Chondrocyte (in vitro differentiated cells): ENCODE data around the gene ARHGAP19. TPM values are rescaled to one million over a fixed set of nuclear protein-coding genes. Genes with fewer than 3 reads are reported as not detected.

ENCODE experiments used
- DNase-seq: peaks from one replicate; pipeline ENCODE4 v3.0.0; 2021; ENCODE audit warnings: mixed read lengths, low spot score
- H3K27ac Mint-ChIP-seq: one replicate; pipeline ENCODE4 v1.8.0; 2021; ENCODE audit warnings: mild to moderate bottlenecking, moderate library complexity, mixed read lengths; ENCODE audit not compliant: unreplicated experiment
- H3K27me3 Mint-ChIP-seq: 2 replicates; pipeline ENCODE4 v1.8.0; 2021; ENCODE audit warnings: low read depth, mixed read lengths
- H3K36me3 Mint-ChIP-seq: 2 replicates; pipeline ENCODE4 v1.8.0; 2021; ENCODE audit warnings: low read depth, mixed read lengths
- H3K4me1 Mint-ChIP-seq: 2 replicates; pipeline ENCODE4 v1.8.0; 2021; ENCODE audit warnings: low read depth, mild to moderate bottlenecking, mixed read lengths
- H3K4me3 Mint-ChIP-seq: one replicate; pipeline ENCODE4 v1.8.0; 2021; ENCODE audit warnings: mild to moderate bottlenecking, moderate library complexity, mixed read lengths; ENCODE audit not compliant: unreplicated experiment
- H3K9me3 Mint-ChIP-seq: 2 replicates; pipeline ENCODE4 v1.8.0; 2021; ENCODE audit warnings: low read depth, mixed read lengths
- long read RNA-seq: library from polyadenylated mRNA; stranded (forward); transcript quantifications from one replicate; pipeline ENCODE4 v2.0.0, GENCODE V29; 2021
- total RNA-seq: library from RNA; stranded (reverse); gene quantifications from 3 replicates; pipeline ENCODE4 v1.2.1, GENCODE V29; 2021
- TF ChIP-seq, protein P1 (sequence below): fragments of 200-600 bp; sonication (generic); IDR thresholded peaks from 2 replicates; pipeline ENCODE4 v1.5.0; 2021; ENCODE audit warnings: antibody characterized with exemption, mild to moderate bottlenecking, moderate library complexity

ARHGAP19 gene, protein sequence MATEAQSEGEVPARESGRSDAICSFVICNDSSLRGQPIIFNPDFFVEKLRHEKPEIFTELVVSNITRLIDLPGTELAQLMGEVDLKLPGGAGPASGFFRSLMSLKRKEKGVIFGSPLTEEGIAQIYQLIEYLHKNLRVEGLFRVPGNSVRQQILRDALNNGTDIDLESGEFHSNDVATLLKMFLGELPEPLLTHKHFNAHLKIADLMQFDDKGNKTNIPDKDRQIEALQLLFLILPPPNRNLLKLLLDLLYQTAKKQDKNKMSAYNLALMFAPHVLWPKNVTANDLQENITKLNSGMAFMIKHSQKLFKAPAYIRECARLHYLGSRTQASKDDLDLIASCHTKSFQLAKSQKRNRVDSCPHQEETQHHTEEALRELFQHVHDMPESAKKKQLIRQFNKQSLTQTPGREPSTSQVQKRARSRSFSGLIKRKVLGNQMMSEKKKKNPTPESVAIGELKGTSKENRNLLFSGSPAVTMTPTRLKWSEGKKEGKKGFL
- total RNA-seq, result 2.5 to 3.3 TPM (median 2.6 TPM) in 3 replicates
- long read RNA-seq, full-length matches to known transcripts, result 3 of 9 reads
- long read RNA-seq, partial matches to known transcripts, result 1 of 9 reads
- long read RNA-seq, other reads (novel, unspliced or antisense), result 5 of 9 reads

DNA sequence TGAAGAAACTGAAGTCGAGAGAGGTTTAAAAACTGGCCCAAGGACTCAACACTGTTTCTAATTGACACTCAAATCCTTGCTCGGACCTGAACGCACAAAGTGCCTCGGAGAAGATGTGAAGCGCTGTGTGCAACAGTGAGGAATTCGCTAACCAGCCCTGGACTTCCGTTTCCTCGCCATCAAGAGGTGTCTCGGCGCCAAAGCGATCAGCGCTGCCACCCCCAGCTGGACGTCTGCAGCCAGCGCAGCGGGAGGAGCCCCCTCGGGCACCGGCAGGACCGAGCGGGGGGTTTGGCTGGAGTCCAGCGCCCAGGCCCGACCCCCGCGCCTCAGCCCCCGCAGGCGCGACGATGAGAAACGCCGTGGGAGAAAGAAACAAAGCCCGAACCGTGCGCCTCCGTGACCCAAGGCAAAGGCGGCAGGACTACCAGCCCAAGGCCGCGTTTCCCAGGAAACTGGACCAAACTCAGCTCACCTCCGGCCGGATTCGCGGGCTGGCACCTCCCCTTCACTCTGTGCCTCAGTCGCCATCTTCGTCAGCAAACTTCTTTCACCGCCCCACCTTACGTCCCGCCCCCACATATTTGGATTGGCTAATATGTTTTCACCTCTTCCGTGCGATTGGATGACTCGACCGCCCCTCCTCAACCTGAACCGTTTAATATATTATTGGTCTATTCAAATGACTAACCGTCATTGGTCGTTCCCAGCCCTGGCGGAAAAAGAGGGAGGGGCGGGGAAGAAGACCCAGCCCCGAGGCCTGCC is at the start of gene ARHGAP19:
ARHGAP19 (minus strand) TSS at position 541 of the 765 bp plus-strand sequence; CDS start at position 531, 10 bp downstream.
- peak; percentile 96 for DNase-seq
- H3K36me3 Mint-ChIP-seq, result no peaks in the 10 kb centered on the region

DNA sequence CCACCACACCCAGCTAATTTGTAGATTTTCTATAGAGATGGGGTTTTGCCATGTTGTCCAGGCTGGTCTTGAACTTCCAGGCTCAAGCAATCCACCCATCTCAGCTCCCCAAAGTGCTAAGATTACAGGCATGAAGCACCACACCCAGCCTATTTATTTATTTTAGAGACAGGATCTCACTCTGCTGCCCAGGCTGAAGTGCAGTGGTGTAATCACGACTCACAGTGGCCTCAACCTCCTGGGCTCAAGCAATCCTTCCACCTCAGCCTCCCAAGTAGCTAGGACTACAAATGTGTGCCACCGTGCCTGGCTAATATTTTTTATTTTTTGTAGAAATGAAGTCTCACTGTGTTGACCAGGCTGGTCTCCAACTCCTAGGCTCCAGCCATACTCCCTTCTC is 49.0 kb upstream of the ARHGAP19 start:
- H3K36me3 Mint-ChIP-seq, result no peaks in the 10 kb centered on the region
- DNase-seq, result no peak
- no peaks in the 10 kb centered on the region for H3K9me3 Mint-ChIP-seq
- TF ChIP-seq, protein P1, sequence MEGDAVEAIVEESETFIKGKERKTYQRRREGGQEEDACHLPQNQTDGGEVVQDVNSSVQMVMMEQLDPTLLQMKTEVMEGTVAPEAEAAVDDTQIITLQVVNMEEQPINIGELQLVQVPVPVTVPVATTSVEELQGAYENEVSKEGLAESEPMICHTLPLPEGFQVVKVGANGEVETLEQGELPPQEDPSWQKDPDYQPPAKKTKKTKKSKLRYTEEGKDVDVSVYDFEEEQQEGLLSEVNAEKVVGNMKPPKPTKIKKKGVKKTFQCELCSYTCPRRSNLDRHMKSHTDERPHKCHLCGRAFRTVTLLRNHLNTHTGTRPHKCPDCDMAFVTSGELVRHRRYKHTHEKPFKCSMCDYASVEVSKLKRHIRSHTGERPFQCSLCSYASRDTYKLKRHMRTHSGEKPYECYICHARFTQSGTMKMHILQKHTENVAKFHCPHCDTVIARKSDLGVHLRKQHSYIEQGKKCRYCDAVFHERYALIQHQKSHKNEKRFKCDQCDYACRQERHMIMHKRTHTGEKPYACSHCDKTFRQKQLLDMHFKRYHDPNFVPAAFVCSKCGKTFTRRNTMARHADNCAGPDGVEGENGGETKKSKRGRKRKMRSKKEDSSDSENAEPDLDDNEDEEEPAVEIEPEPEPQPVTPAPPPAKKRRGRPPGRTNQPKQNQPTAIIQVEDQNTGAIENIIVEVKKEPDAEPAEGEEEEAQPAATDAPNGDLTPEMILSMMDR, result no peak
- peaks cover 11% of the 10 kb centered on the region for H3K4me1 Mint-ChIP-seq
- peaks cover 22% of the 10 kb centered on the region for H3K27me3 Mint-ChIP-seq
- no peak overlapping the region for H3K27ac Mint-ChIP-seq
- no peak overlapping the region for H3K4me3 Mint-ChIP-seq

More for the DNA sequence above, at the start of gene ARHGAP19:
- Mint-ChIP-seq H3K4me3 (peak within 1 kb of the TSS; percentile 79), H3K27me3 (no peaks in the 10 kb centered on the region), H3K4me1 (peaks cover 10% of the 10 kb centered on the region), H3K27ac (peak within 1 kb of the TSS; percentile 89), H3K9me3 (no peaks in the 10 kb centered on the region)
- TF ChIP-seq, protein P1, result peak; percentile 59

DNA sequence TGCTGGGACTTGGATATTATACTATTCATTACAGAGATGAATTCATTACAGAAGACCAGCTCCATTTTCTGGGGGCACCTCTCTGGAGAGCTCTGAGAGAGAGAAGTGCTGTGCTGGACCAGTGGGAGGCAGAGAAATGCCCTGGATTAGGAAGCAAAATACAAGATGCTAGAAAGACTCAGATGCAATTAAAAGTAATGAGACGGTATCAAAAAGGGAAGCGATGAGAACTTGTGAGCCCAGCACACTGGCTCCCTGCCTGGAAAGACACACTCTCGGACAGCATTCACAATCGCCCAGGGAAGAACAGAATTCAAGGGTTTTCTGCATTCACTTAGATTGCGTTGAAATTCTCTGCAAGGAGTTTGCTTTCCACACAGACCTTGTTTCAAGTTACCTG is 45.6 kb upstream of the ARHGAP19 start:
- peaks cover 23% of the 10 kb centered on the region for H3K27me3 Mint-ChIP-seq
- H3K27ac Mint-ChIP-seq, result no peak overlapping the region
- TF ChIP-seq, protein P1, result no peak
- H3K4me3 Mint-ChIP-seq, result no peak overlapping the region
- H3K36me3 Mint-ChIP-seq, result no peaks in the 10 kb centered on the region
- no peaks in the 10 kb centered on the region for H3K9me3 Mint-ChIP-seq
- peaks cover 21% of the 10 kb centered on the region for H3K4me1 Mint-ChIP-seq
- no peak for DNase-seq

DNA sequence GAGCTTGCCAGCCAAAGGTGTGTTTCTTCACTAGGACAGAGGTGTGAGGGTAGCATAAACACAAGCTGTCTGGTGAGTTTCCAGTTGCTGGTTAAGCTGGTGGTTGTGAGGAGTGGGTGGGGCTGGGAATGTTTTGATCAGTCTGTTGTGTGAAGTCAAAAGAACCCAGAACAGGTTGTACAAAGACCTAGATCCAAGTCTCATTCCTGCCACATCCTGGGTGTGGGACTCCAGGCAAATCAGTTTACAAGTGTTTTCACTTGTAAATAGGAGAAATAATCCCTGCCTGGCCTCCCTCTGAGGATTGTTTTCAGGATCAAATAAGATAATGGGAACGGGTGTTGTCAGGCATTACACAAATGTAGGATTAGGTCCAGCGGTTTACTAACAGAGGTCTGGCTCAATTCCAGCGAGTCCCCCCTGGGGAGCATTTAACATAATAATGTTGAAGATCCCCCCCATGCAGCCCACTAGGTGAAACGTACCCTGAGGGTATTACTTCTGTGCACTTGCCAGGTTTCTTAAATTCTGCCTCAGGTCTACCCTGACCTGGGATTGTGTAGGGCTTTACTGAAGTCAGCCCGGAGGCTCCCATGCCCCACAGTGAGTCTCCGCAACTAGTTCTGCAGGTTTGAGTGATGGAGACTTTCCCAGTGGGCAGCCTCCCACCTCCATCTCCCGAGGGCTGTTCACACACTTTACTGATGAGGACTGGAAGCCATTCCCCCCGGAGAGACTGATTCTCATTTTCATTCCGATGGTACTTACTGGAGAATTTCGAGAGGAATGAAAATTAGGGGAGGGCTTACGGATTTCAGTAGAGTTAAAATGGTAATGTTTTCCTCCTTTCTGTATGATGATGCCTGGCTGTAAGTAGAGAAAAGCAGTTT is 44.8 kb upstream of the ARHGAP19 start:
- H3K9me3 Mint-ChIP-seq, result no peaks in the 10 kb centered on the region
- no peaks in the 10 kb centered on the region for H3K36me3 Mint-ChIP-seq
- TF ChIP-seq, protein P1, result no peak
- no peak for DNase-seq
- no peak overlapping the region for H3K27ac Mint-ChIP-seq
- H3K4me1 Mint-ChIP-seq, result peaks cover 29% of the 10 kb centered on the region
- H3K27me3 Mint-ChIP-seq, result peaks cover 23% of the 10 kb centered on the region
- no peak overlapping the region for H3K4me3 Mint-ChIP-seq
